K562 (cell line): ENCODE data around the gene ADCY9. TPM values are rescaled to one million over a fixed set of nuclear protein-coding genes. Genes with fewer than 3 reads are reported as not detected.

Experiments used
- ATAC-seq: fragments of 200-7000 bp; cut with Tn5 transposase; 3 replicates; pipeline ENCODE4 v1.9.1; 2020; ENCODE audit warnings: moderate library complexity
- BruUV-seq: library from RNA; stranded (reverse); fragments of 400-500 nt; replicated peaks from 2 replicates; lab custom pipeline; 2021; lab: Mats Ljungman, UMichigan
- CTCF ChIA-PET: fragments of 300-600 bp; formaldehyde crosslinking; extraction: SDS; loops from one replicate; lab custom pipeline; 2021; ENCODE audit warnings: low intra/inter-chr PET ratio; lab: Yijun Ruan, JAX
- POLR2A ChIA-PET: fragments of 300-600, 350-650 bp; sonication (Branson Sonifier 250); formaldehyde crosslinking; extraction: SDS; loops from one replicate; lab custom pipeline; 2021; ENCODE audit warnings: antibody characterized with exemption, inconsistent platforms; lab: Yijun Ruan, JAX
- DNase-seq, 4 experiments: peaks; one replicate each; pipeline versions ENCODE4 v3.0.0 to v3.0.0-alpha.2; 2011 to 2018; ENCODE audit warnings: low spot score in 3 of 4, mixed read lengths in 3 of 4; ENCODE audit errors: extremely low read depth in 1 of 4
- FAIRE-seq: peaks from 2 replicates; lab custom pipeline; 2011; peaks lifted over from hg19 to GRCh38; lab: Jason Lieb, UNC
- H2AFZ ChIP-seq: 2 replicates; pipeline ENCODE4 v1.6.0; 2011; ENCODE audit warnings: low read depth, low read length, control low read depth, inconsistent platforms
- H3K27ac ChIP-seq: fragments of 200-600 bp; 3 replicates; pipeline ENCODE4 v1.8.0; 2011; ENCODE audit warnings: low read depth, mild to moderate bottlenecking, control low read depth, inconsistent platforms, low read length, moderate library complexity, mixed read lengths; ENCODE audit errors: extremely low read depth
- H3K27me3 ChIP-seq, 2 experiments: fragments of 300-600 bp in 1 of 2; 2 replicates in 1 of 2; 3 replicates in 1 of 2; pipeline versions ENCODE4 v1.6.0 to v1.8.0; 2011; ENCODE audit warnings: inconsistent platforms in 2 of 2, low read length in 2 of 2, mild to moderate bottlenecking in 1 of 2, mixed read lengths in 1 of 2, moderate library complexity in 1 of 2; ENCODE audit not compliant: control insufficient read depth in 2 of 2, insufficient read depth in 2 of 2
- H3K36me3 ChIP-seq: fragments of 300-600 bp; 3 replicates; pipeline ENCODE4 v1.8.0; 2011; ENCODE audit warnings: mild to moderate bottlenecking, low read length, inconsistent platforms; ENCODE audit not compliant: control insufficient read depth, insufficient read depth
- H3K4me1 ChIP-seq, 2 experiments: fragments of 200-600 bp in 1 of 2; replicated peaks in 1 of 2; 2 replicates in 1 of 2; 3 replicates in 1 of 2; pipeline versions ENCODE4 v1.5.1 to v1.8.0; 2011; ENCODE audit warnings: inconsistent platforms in 2 of 2, low read length in 2 of 2, mild to moderate bottlenecking in 1 of 2, mixed read lengths in 1 of 2, moderate library complexity in 1 of 2; ENCODE audit not compliant: control insufficient read depth in 2 of 2, insufficient read depth in 2 of 2
- H3K4me2 ChIP-seq: 2 replicates; pipeline ENCODE4 v1.6.1; 2011; ENCODE audit warnings: low read length, control low read depth, inconsistent platforms, mixed read lengths; ENCODE audit not compliant: insufficient read depth
- H3K4me3 ChIP-seq: fragments of 200-600 bp; sonication (generic), shearing (Covaris generic); 2 replicates; pipeline ENCODE4 v1.5.1; 2016; ENCODE audit warnings: control low read depth, inconsistent platforms
- H3K79me2 ChIP-seq: fragments of 200-600 bp; 3 replicates; pipeline ENCODE4 v1.8.0; 2011; ENCODE audit warnings: low read length, inconsistent platforms; ENCODE audit not compliant: control insufficient read depth, insufficient read depth
- H3K9ac ChIP-seq, 2 experiments: 2 replicates each; pipeline versions ENCODE4 v1.6.0 to v1.6.1; 2011; ENCODE audit warnings: low read depth in 2 of 2, low read length in 2 of 2, control low read depth in 1 of 2, inconsistent platforms in 1 of 2, mild to moderate bottlenecking in 1 of 2, mixed read lengths in 1 of 2; ENCODE audit not compliant: insufficient read depth in 1 of 2
- H3K9me1 ChIP-seq: one replicate; pipeline ENCODE4 v1.6.0; 2011; ENCODE audit warnings: inconsistent platforms, mild to moderate bottlenecking, low read length, moderate library complexity; ENCODE audit not compliant: control insufficient read depth, insufficient read depth
- H3K9me3 ChIP-seq: replicated peaks from 2 replicates; pipeline ENCODE4 v1.5.1; 2011; ENCODE audit warnings: low read depth, low read length, inconsistent platforms; ENCODE audit not compliant: control insufficient read depth, insufficient read depth
- H4K20me1 ChIP-seq: replicated peaks from 2 replicates; pipeline ENCODE4 v1.6.1; 2011; ENCODE audit warnings: low read length, inconsistent platforms, mixed read lengths; ENCODE audit not compliant: control insufficient read depth, insufficient read depth
- C11orf30 ChIP-seq: fragments of 450-650 bp; IDR thresholded peaks from 2 replicates; pipeline ENCODE4 v1.6.1; 2016; ENCODE audit warnings: low read depth, mild to moderate bottlenecking
- TCF3 ChIP-seq: sonication (generic); formaldehyde crosslinking; IDR thresholded peaks from 2 replicates; pipeline ENCODE4 v1.4.0; 2020; ENCODE audit warnings: mild to moderate bottlenecking, missing genetic modification reagents
- TCF7 ChIP-seq: sonication (generic); IDR thresholded peaks from 2 replicates; pipeline ENCODE4 v1.6.1; 2016; ENCODE audit warnings: antibody characterized with exemption, borderline replicate concordance
- WGBS: fragments of 100-300 bp; shearing (Covaris generic); methylation state at CpG from one replicate; pipeline ENCODE4 v1.1.6; 2016; ENCODE audit warnings: low coverage, mixed read lengths; ENCODE audit not compliant: insufficient coverage; ENCODE audit errors: missing lambda C conversion rate; 5-methylcytosine and 5-hydroxymethylcytosine counted together
- in situ Hi-C: fragments of 300-500 bp; cut with MboI; formaldehyde crosslinking; loops from 4 replicates; pipeline ENCODE4 v1.15.0; 2018; ENCODE audit warnings: inconsistent platforms, mixed read lengths
- intact Hi-C: fragments of 100-400 bp; cut with micrococcal nuclease; formaldehyde crosslinking; loops from 2 replicates; pipeline ENCODE4 v1.14.2; 2022
- polyA plus RNA-seq, 8 experiments: library from polyadenylated mRNA; depleted of rRNA in 4 of 8; stranded (reverse) in 5 of 8; unstranded in 3 of 8; fragments of >200 nt; fragmentation: Nextera tagmentation in 2 of 8; fragmentation: Illumina TruSeq in 1 of 8; extraction: Ambion mirVana in 2 of 8; extraction: Trizol in 1 of 8; gene quantifications; 2 replicates each; pipeline versions ENCODE4 v1.2.1 to v1.2.3, GENCODE V29; 2011 to 2014; ENCODE audit warnings: inconsistent platforms in 1 of 8, missing spikeins in 1 of 8
- total RNA-seq, 7 experiments: library from RNA; depleted of rRNA in 6 of 7; stranded (reverse); fragments of >200 nt in 6 of 7; fragmentation: Illumina TruSeq in 2 of 7; extraction: Trizol in 2 of 7; gene quantifications; 2 replicates each; pipeline versions ENCODE4 v1.2.1 to v1.2.3, GENCODE V29; 2011 to 2021; ENCODE audit warnings: low replicate concordance in 1 of 7
- TF ChIP-seq, protein P1 (sequence below): fragments of 150-350 bp; IDR thresholded peaks from 2 replicates; pipeline ENCODE4 v1.6.1; 2014; ENCODE audit warnings: low read depth, mild to moderate bottlenecking, low read length, borderline replicate concordance

ADCY9 gene
- total and polyA plus RNA-seq, 9 of the 15 experiments (the other 6 are each of a cell fraction or from before 2014, with no cell fraction given): 0.03 to 0.29 (median 0.17) TPM

DNA sequence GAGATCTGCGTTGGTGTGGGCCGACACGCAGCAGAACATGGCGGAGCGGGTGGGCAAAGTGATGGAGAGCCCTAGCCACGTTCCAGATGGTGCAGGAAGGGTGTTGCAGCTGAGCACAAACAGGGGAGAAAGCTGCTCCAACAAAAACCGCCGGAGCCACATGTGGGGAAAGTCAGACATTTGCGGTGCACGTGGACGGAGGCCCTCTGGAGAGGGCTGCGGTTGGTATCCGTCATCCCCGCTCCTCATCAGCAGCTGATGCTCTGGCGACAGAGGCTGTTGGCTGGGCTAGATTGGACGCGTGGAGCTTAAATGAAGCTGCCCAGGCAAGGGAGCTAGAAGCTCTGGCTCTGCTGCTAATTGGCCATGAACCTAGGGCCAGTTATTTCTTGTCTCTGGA is 43.5 kb upstream of the ADCY9 start:
- no peaks in the 10 kb centered on the region for H4K20me1 ChIP-seq
- H2AFZ ChIP-seq: no peak overlapping the region
- 15% methylated on average over 15 of the region's 17 CpGs for WGBS
- BruUV-seq: no TSS peak
- H3K27me3 ChIP-seq: peaks cover 20 to 41% of the 10 kb centered on the region in 2 experiments
- no peak for FAIRE-seq
- no peak for DNase-seq
- ChIA-PET POLR2A (interaction anchor here (0.7 kb wide), 2 partner anchors 8 to 24 kb away, joined by 3 read pairs; no protein-coding TSS in a partner anchor), CTCF (no interaction called here)
- no peaks in the 10 kb centered on the region; a peak in 1 of 5 replicates for H3K4me1 ChIP-seq
- intact Hi-C loops (no loop called here), in situ Hi-C loops (no loop called here)
- no peak for ATAC-seq
- H3K4me3 ChIP-seq: no peak overlapping the region
- no peaks in the 10 kb centered on the region for H3K9me1 ChIP-seq
- H3K36me3 ChIP-seq: no peaks in the 10 kb centered on the region
- no peak overlapping the region for H3K4me2 ChIP-seq
- H3K79me2 ChIP-seq: no peaks in the 10 kb centered on the region
- no peak overlapping the region for H3K27ac ChIP-seq
- H3K9me3 ChIP-seq: no peaks in the 10 kb centered on the region
- no peak overlapping the region for H3K9ac ChIP-seq
- TF ChIP-seq TCF3 (CRISPR knock-in tag) (no peak), C11orf30 (no peak), TCF7 (no peak)
- TF ChIP-seq, protein P1, sequence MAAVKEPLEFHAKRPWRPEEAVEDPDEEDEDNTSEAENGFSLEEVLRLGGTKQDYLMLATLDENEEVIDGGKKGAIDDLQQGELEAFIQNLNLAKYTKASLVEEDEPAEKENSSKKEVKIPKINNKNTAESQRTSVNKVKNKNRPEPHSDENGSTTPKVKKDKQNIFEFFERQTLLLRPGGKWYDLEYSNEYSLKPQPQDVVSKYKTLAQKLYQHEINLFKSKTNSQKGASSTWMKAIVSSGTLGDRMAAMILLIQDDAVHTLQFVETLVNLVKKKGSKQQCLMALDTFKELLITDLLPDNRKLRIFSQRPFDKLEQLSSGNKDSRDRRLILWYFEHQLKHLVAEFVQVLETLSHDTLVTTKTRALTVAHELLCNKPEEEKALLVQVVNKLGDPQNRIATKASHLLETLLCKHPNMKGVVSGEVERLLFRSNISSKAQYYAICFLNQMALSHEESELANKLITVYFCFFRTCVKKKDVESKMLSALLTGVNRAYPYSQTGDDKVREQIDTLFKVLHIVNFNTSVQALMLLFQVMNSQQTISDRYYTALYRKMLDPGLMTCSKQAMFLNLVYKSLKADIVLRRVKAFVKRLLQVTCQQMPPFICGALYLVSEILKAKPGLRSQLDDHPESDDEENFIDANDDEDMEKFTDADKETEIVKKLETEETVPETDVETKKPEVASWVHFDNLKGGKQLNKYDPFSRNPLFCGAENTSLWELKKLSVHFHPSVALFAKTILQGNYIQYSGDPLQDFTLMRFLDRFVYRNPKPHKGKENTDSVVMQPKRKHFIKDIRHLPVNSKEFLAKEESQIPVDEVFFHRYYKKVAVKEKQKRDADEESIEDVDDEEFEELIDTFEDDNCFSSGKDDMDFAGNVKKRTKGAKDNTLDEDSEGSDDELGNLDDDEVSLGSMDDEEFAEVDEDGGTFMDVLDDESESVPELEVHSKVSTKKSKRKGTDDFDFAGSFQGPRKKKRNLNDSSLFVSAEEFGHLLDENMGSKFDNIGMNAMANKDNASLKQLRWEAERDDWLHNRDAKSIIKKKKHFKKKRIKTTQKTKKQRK: no peak
